Keratinocyte (primary cell): ENCODE measurements around the gene TICAM1. TPM values are rescaled to one million over a fixed set of nuclear protein-coding genes. Genes with fewer than 3 reads are reported as not detected.

Experiments used
- DNase-seq: peaks from one replicate; pipeline ENCODE4 v3.0.0-alpha.2; 2011; ENCODE audit warnings: low read depth, missing footprints, low spot score
- FAIRE-seq: peaks from 2 replicates; lab custom pipeline; 2011; peaks lifted over from hg19 to GRCh38; lab: Jason Lieb, UNC
- H2AFZ ChIP-seq: 2 replicates; pipeline ENCODE4 v1.6.0; 2012; ENCODE audit warnings: low read length, control low read depth, inconsistent platforms; ENCODE audit not compliant: control insufficient read depth
- H3K27ac ChIP-seq: 2 replicates; pipeline ENCODE4 v1.5.1; 2011; ENCODE audit warnings: low read length; ENCODE audit not compliant: control insufficient read depth, insufficient read depth
- H3K27me3 ChIP-seq: 3 replicates; pipeline ENCODE4 v1.6.0; 2011; ENCODE audit warnings: low read length; ENCODE audit not compliant: control insufficient read depth, insufficient read depth; ENCODE audit errors: extremely low read depth
- H3K36me3 ChIP-seq, 2 experiments: 2 replicates in 1 of 2; 3 replicates in 1 of 2; pipeline ENCODE4 v1.5.1; 2011; ENCODE audit warnings: low read length in 2 of 2, mild to moderate bottlenecking in 1 of 2; ENCODE audit not compliant: control insufficient read depth in 2 of 2, insufficient read depth in 2 of 2; ENCODE audit errors: extremely low read depth in 1 of 2
- H3K4me1 ChIP-seq: 3 replicates; pipeline ENCODE4 v1.5.1; 2011; ENCODE audit warnings: low read length; ENCODE audit not compliant: control insufficient read depth, insufficient read depth; ENCODE audit errors: extremely low read depth
- H3K4me2 ChIP-seq: 3 replicates; pipeline ENCODE4 v1.6.0; 2011; ENCODE audit warnings: low read depth, low read length; ENCODE audit not compliant: control insufficient read depth, insufficient read depth; ENCODE audit errors: extremely low read depth
- H3K4me3 ChIP-seq, 3 experiments: fragments of 200-600 bp in 1 of 3; sonication (generic) in 1 of 3; 2 replicates in 2 of 3; 3 replicates in 1 of 3; pipeline ENCODE4 v1.5.1; 2011 to 2016; ENCODE audit warnings: low read length in 3 of 3, mild to moderate bottlenecking in 3 of 3, control low read depth in 2 of 3, inconsistent platforms in 1 of 3, low read depth in 1 of 3, mixed read lengths in 1 of 3, mixed run types in 1 of 3, moderate library complexity in 1 of 3; ENCODE audit not compliant: control insufficient read depth in 2 of 3, insufficient read depth in 2 of 3; ENCODE audit errors: extremely low read depth in 1 of 3
- H3K79me2 ChIP-seq: 2 replicates; pipeline ENCODE4 v1.6.0; 2012; ENCODE audit warnings: low read length; ENCODE audit not compliant: control insufficient read depth, insufficient read depth
- H3K9ac ChIP-seq: 3 replicates; pipeline ENCODE4 v1.6.0; 2011; ENCODE audit warnings: low read length; ENCODE audit not compliant: control insufficient read depth, insufficient read depth; ENCODE audit errors: extremely low read depth
- H3K9me1 ChIP-seq: 3 replicates; pipeline ENCODE4 v1.6.0; 2011; ENCODE audit warnings: low read length; ENCODE audit not compliant: control insufficient read depth, insufficient read depth; ENCODE audit errors: extremely low read depth
- H3K9me3 ChIP-seq: 2 replicates; pipeline ENCODE4 v1.5.1; 2012; ENCODE audit warnings: low read depth, low read length; ENCODE audit not compliant: control insufficient read depth
- H4K20me1 ChIP-seq: 3 replicates; pipeline ENCODE4 v1.6.0; 2011; ENCODE audit warnings: low read length; ENCODE audit not compliant: control insufficient read depth, insufficient read depth; ENCODE audit errors: extremely low read depth
- EZH2 ChIP-seq: IDR thresholded peaks from one replicate; pipeline ENCODE4 v1.6.1; 2012; ENCODE audit warnings: inconsistent platforms, mild to moderate bottlenecking, low read length, moderate library complexity
- dilution Hi-C: fragments of 300-500 bp; cut with MboI; formaldehyde crosslinking; loops from one replicate; pipeline ENCODE4 v1.7.0; 2020; ENCODE audit warnings: low sequenced_read_pairs; ENCODE audit not compliant: extremely low pct_ligation_motif_present
- polyA plus RNA-seq, 5 experiments: library from polyadenylated mRNA; depleted of rRNA in 3 of 5; stranded (reverse) in 3 of 5; stranded (forward) in 1 of 5; unstranded in 1 of 5; fragments of >200 nt; gene quantifications; 1 replicate in 1 of 5; 2 replicates in 3 of 5; 3 replicates in 1 of 5; pipeline versions ENCODE4 v1.2.1 to v1.2.3, GENCODE V29; 2011 to 2012; ENCODE audit warnings: missing spikeins in 2 of 5, low read depth in 1 of 5, low replicate concordance in 1 of 5
- small RNA-seq, 3 experiments: library from RNA; depleted of rRNA; stranded (forward); fragments of <200 nt; gene quantifications; one replicate each; pipeline ENCODE3, GENCODE V24; 2012; ENCODE audit warnings: low read depth in 3 of 3, low replicate concordance in 1 of 3; ENCODE audit not compliant: insufficient read length in 3 of 3
- TF ChIP-seq, protein P1 (sequence below), 3 experiments: IDR thresholded peaks in 1 of 3; conservative IDR thresholded peaks in 1 of 3; optimal IDR thresholded peaks in 1 of 3; 2 replicates in 2 of 3; 3 replicates in 1 of 3; pipeline versions ENCODE3 to v1.5.1; 2011; ENCODE audit warnings: low read length in 3 of 3, mild to moderate bottlenecking in 3 of 3, moderate library complexity in 2 of 3, control low read depth in 1 of 3, inconsistent platforms in 1 of 3; ENCODE audit not compliant: insufficient read depth in 2 of 3; ENCODE audit errors: extremely low read depth in 1 of 3

The TICAM1 gene
- polyA plus RNA-seq, 1 donor (not counting 4 experiments of a cell fraction or from before 2014, with no cell fraction given) = 2.2 TPM

DNA sequence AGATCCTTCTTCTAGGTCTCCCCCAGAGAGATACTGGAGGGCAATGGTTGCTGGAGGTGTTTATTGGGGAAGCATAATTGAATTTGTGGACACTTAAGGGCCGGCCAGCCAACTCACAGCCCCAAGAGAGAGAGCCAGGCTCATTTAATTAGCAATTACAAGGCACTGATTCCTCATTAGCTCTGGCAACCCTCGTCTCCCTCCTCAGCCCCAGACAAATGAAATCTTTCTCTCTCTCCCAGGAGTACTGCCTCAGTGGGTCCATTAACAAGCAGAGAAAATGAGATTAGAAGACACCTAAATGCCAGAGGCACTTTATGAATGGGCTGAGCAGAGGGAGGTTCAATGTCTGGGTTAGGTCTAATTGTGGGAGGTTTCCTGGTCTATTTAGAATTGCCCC is 58.9 kb downstream of the TICAM1 start:
- Histone ChIP-seq H3K4me2 (no peak overlapping the region), H3K27me3 (no peaks in the 10 kb centered on the region), H3K27ac (no peak overlapping the region), H3K36me3 (no peaks in the 10 kb centered on the region), H3K9me3 (no peaks in the 10 kb centered on the region), H3K4me3 (no peak overlapping the region), H3K4me1 (no peaks in the 10 kb centered on the region), H2AFZ (no peak overlapping the region), H3K79me2 (no peaks in the 10 kb centered on the region), H4K20me1 (peaks cover 2% of the 10 kb centered on the region), H3K9ac (no peak overlapping the region), H3K9me1 (no peaks in the 10 kb centered on the region)
- FAIRE-seq = no peak
- dilution Hi-C loops = no loop called here
- no peak for DNase-seq
- no peak for TF ChIP-seq EZH2
- TF ChIP-seq, protein P1, sequence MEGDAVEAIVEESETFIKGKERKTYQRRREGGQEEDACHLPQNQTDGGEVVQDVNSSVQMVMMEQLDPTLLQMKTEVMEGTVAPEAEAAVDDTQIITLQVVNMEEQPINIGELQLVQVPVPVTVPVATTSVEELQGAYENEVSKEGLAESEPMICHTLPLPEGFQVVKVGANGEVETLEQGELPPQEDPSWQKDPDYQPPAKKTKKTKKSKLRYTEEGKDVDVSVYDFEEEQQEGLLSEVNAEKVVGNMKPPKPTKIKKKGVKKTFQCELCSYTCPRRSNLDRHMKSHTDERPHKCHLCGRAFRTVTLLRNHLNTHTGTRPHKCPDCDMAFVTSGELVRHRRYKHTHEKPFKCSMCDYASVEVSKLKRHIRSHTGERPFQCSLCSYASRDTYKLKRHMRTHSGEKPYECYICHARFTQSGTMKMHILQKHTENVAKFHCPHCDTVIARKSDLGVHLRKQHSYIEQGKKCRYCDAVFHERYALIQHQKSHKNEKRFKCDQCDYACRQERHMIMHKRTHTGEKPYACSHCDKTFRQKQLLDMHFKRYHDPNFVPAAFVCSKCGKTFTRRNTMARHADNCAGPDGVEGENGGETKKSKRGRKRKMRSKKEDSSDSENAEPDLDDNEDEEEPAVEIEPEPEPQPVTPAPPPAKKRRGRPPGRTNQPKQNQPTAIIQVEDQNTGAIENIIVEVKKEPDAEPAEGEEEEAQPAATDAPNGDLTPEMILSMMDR (optimal IDR thresholded peaks at IDR 0.05 in 1 of 3, IDR thresholded peaks at IDR 0.05 in 1 of 3, conservative IDR thresholded peaks at IDR 0.05 in 1 of 3; ENCODE audit: extremely low read depth in 1 of 3, insufficient read depth in 2 of 3, low read length in 3 of 3) = no peak

DNA sequence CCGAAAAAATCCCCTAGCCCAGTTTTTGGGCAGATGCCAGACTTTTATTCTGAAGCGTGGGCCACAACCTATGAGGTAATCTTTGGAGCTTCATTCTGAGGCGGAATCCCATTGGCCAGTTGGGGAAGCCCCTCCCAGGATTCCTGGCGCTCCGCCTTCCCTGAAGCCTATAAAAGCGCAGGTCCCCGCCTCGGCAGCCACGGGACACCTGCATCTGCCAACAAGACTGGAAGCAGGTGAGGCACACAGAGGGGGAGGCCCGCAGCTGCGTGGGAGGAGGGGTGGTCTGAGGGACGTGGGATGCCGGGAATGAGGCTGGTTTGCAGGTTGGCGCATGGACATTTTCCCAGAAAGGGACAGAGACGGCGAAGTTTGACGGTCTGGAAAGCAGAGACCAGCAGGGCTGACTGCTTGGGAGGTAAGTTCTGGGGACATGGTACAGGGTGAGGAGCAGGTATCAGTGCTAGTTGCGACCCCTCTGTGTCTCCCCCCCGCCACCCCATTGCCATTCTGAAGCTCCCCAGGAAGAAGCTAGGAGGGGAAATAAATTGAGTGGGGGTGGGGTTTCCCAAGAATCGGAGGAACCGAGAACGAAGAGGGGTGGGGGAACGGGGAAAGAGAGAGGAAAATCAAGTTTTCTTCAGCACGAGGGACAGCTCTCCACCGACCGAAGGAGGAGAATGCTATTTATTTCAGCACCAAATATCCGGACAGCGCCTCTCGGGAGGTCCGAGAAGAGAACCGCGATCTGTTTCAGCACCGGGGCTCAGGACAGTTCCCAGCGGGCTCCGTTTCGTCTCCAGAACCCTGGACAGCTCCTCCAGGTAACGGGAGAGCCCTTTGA is 62.4 kb downstream of the TICAM1 start:
- no peak overlapping the region for H3K9ac ChIP-seq
- H3K4me3 ChIP-seq = no peak overlapping the region
- TF ChIP-seq, protein P1 (optimal IDR thresholded peaks at IDR 0.05 in 1 of 3, IDR thresholded peaks at IDR 0.05 in 1 of 3, conservative IDR thresholded peaks at IDR 0.05 in 1 of 3; ENCODE audit: extremely low read depth in 1 of 3, insufficient read depth in 2 of 3, low read length in 3 of 3) = no peak
- TF ChIP-seq EZH2 = no peak
- peak; percentile 38 for DNase-seq
- no peak overlapping the region for H3K27ac ChIP-seq
- peaks cover 2% of the 10 kb centered on the region for H4K20me1 ChIP-seq
- no peak for FAIRE-seq
- dilution Hi-C loops = no loop called here
- no peaks in the 10 kb centered on the region for H3K4me1 ChIP-seq
- no peak overlapping the region for H3K4me2 ChIP-seq
- no peaks in the 10 kb centered on the region for H3K9me3 ChIP-seq
- H3K9me1 ChIP-seq = no peaks in the 10 kb centered on the region
- peaks cover under 1% of the 10 kb centered on the region for H3K27me3 ChIP-seq
- no peaks in the 10 kb centered on the region for H3K36me3 ChIP-seq
- H2AFZ ChIP-seq = no peak overlapping the region
- H3K79me2 ChIP-seq = no peaks in the 10 kb centered on the region

Small RNA genes within 50 kb of the gene (small RNA-seq; reads per million reads assigned to genes)
- gene MIR7-3 = 0.07 to 1.0 (median 0.33) reads per million in 3 experiments

Other genes with a start within 250 kb of the TICAM1 start
- 2.5 to 5.1 TPM (median 4.7 TPM) in 3 replicates for gene TNFAIP8L1, start 192.2 kb downstream of the TICAM1 start, polyA plus RNA-seq
- 80.3 to 141 TPM (median 85.9 TPM) in 3 replicates for gene MYDGF, start 161.4 kb downstream of the TICAM1 start, polyA plus RNA-seq
- gene DPP9, start 107.9 kb downstream of the TICAM1 start, polyA plus RNA-seq = 17.1 to 23.3 TPM (median 19.2 TPM) in 3 replicates
- gene FEM1A, start 40.0 kb downstream of the TICAM1 start, polyA plus RNA-seq = 3.5 to 6.2 TPM (median 4.8 TPM) in 3 replicates
- 70.7 to 107 TPM (median 87.3 TPM) in 3 replicates for gene PLIN3, start 36.0 kb upstream of the TICAM1 start, polyA plus RNA-seq
- gene ARRDC5, start 71.2 kb upstream of the TICAM1 start, polyA plus RNA-seq = not detected in 3 replicates
- gene UHRF1, start 77.8 kb upstream of the TICAM1 start, polyA plus RNA-seq = 3.2 to 16.3 TPM (median 9.7 TPM) in 3 replicates
- 6.0 to 8.9 TPM (median 6.2 TPM) in 3 replicates for gene KDM4B, start 137.4 kb upstream of the TICAM1 start, polyA plus RNA-seq